Activated CD4-positive, alpha-beta memory T cell treated with anti-CD3 and anti-CD28 coated beads for 36 hours (primary cell): ENCODE results near the gene AFF1. TPM values are rescaled to one million over a fixed set of nuclear protein-coding genes. Genes with fewer than 3 reads are reported as not detected.
"Not testable (repeated sequence)": the region's sequence is repeated elsewhere in the genome, so short reads cannot be mapped to it uniquely, and the experiment has no call there.

Source experiments
- CTCF ChIA-PET: fragments of 350-600 bp; sonication (Branson Sonifier 250); formaldehyde crosslinking; loops from one replicate; lab custom pipeline; 2021; ENCODE audit warnings: antibody characterized with exemption, inconsistent platforms; lab: Charles Lee
- POLR2A ChIA-PET: fragments of 350-600 bp; sonication (Branson Sonifier 250); formaldehyde crosslinking; loops from one replicate; lab custom pipeline; 2021; ENCODE audit warnings: antibody characterized with exemption; lab: Charles Lee
- DNase-seq: peaks from one replicate; pipeline ENCODE4 v3.0.0-alpha.2; 2020
- H3K27ac Mint-ChIP-seq: one replicate; pipeline ENCODE4 v1.8.0; 2021; ENCODE audit warnings: mixed read lengths
- H3K27me3 Mint-ChIP-seq: one replicate; pipeline ENCODE4 v1.8.0; 2021; ENCODE audit warnings: mixed read lengths
- H3K36me3 Mint-ChIP-seq: one replicate; pipeline ENCODE4 v1.8.0; 2021; ENCODE audit warnings: mixed read lengths
- H3K4me1 Mint-ChIP-seq: one replicate; pipeline ENCODE4 v1.8.0; 2021; ENCODE audit warnings: low read depth, mixed read lengths
- H3K4me3 Mint-ChIP-seq: one replicate; pipeline ENCODE4 v1.8.0; 2021; ENCODE audit warnings: mild to moderate bottlenecking, mixed read lengths
- H3K9me3 Mint-ChIP-seq: one replicate; pipeline ENCODE4 v1.8.0; 2021; ENCODE audit warnings: mixed read lengths
- intact Hi-C: fragments of 100-400 bp; cut with micrococcal nuclease; formaldehyde crosslinking; loops from one replicate; pipeline ENCODE4 v1.15.1; 2023
- total RNA-seq, 2 experiments: library from RNA; stranded (reverse); gene quantifications; one replicate each; pipeline ENCODE4 v1.2.3, GENCODE V29; 2021

Gene AFF1
- total RNA-seq, 2 experiments from 2014 or later: 46.1 to 50.8 TPM

- H3K27ac Mint-ChIP-seq: no peak overlapping the region
- no peaks in the 10 kb centered on the region for H3K27me3 Mint-ChIP-seq
- H3K4me1 Mint-ChIP-seq: peaks cover 34% of the 10 kb centered on the region
- H3K36me3 Mint-ChIP-seq: peaks cover 6% of the 10 kb centered on the region
- ChIA-PET CTCF (interaction anchor here (1.1 kb wide), 1 partner anchor 25 kb away, joined by 4 read pairs; no protein-coding TSS in a partner anchor), POLR2A (interaction anchor here (1.2 to 1.4 kb wide), 2 partner anchors 25 to 82 kb away, joined by 3 read pairs; no protein-coding TSS in a partner anchor)
- no peak overlapping the region for H3K4me3 Mint-ChIP-seq
- DNase-seq: no peak
- no peaks in the 10 kb centered on the region for H3K9me3 Mint-ChIP-seq
- intact Hi-C loops: no loop called here
These were observed 133.8 kb downstream of the AFF1 start for GRCh38 chr4:87068583-87069021.

GRCh38 chr4:87069037-87069742, 134.4 kb downstream of the AFF1 start:
- Mint-ChIP-seq H3K27ac (no peak overlapping the region), H3K9me3 (no peaks in the 10 kb centered on the region), H3K4me1 (peaks cover 40% of the 10 kb centered on the region), H3K4me3 (no peak overlapping the region), H3K36me3 (peaks cover 6% of the 10 kb centered on the region), H3K27me3 (no peaks in the 10 kb centered on the region)
- DNase-seq: no peak
- intact Hi-C loops: no loop called here
- ChIA-PET CTCF (interaction anchor here (1.1 kb wide), 1 partner anchor 24 kb away, joined by 4 read pairs; no protein-coding TSS in a partner anchor), POLR2A (interaction anchor here (1.4 kb wide), 1 partner anchor 24 kb away, joined by 3 read pairs; no protein-coding TSS in a partner anchor)

GRCh38 chr4:87071401-87071800, 136.6 kb downstream of the AFF1 start:
- intact Hi-C loops: no loop called here
- no peak overlapping the region for H3K4me3 Mint-ChIP-seq
- H3K36me3 Mint-ChIP-seq: peaks cover 3% of the 10 kb centered on the region
- no peak for DNase-seq
- no peaks in the 10 kb centered on the region for H3K9me3 Mint-ChIP-seq
- H3K27ac Mint-ChIP-seq: no peak overlapping the region
- H3K4me1 Mint-ChIP-seq: peaks cover 43% of the 10 kb centered on the region
- ChIA-PET POLR2A (interaction anchor here (1.3 kb wide), 1 partner anchor 13 kb away, joined by 3 read pairs; no protein-coding TSS in a partner anchor), CTCF (interaction anchor here (2.1 kb wide), 1 partner anchor 148 kb away, joined by 7 read pairs; no protein-coding TSS in a partner anchor)
- no peaks in the 10 kb centered on the region for H3K27me3 Mint-ChIP-seq

- intact Hi-C loops, H3K27ac Mint-ChIP-seq, H3K9me3 Mint-ChIP-seq, H3K36me3 Mint-ChIP-seq, H3K4me3 Mint-ChIP-seq, H3K27me3 Mint-ChIP-seq, DNase-seq, CTCF ChIA-PET: not testable (repeated sequence)
- POLR2A ChIA-PET: interaction anchor here (0.6 kb wide), 1 partner anchor 9 kb away, joined by 3 read pairs; no protein-coding TSS in a partner anchor
- peaks cover 46% of the 10 kb centered on the region for H3K4me1 Mint-ChIP-seq
These were observed 137.7 kb downstream of the AFF1 start for GRCh38 chr4:87072545-87072944.

- Mint-ChIP-seq H3K4me3 (peak overlapping the region; percentile 54), H3K4me1 (peaks cover 49% of the 10 kb centered on the region), H3K36me3 (peaks cover 3% of the 10 kb centered on the region), H3K27ac (peak overlapping the region; percentile 71), H3K9me3 (no peaks in the 10 kb centered on the region), H3K27me3 (no peaks in the 10 kb centered on the region)
- intact Hi-C loops: loop anchor here (1.0 kb wide), 4 partner anchors 15 to 137 kb away; no protein-coding TSS in a partner anchor
- peak; percentile 80 for DNase-seq
- ChIA-PET CTCF (interaction anchor here (0.6 to 2.2 kb wide), 6 partner anchors 21 to 139 kb away, joined by 3 to 6 read pairs (median 3); partner anchors contain the start of gene AFF1), POLR2A (interaction anchor here (0.6 to 2.2 kb wide), 6 partner anchors 8 to 138 kb away, joined by 3 to 13 read pairs (median 5); partner anchors contain the start of gene AFF1)
These were observed 138.6 kb downstream of the AFF1 start for GRCh38 chr4:87073199-87074120.

GRCh38 chr4:87074121-87074488, 139.3 kb downstream of the AFF1 start:
- Mint-ChIP-seq H3K9me3 (no peaks in the 10 kb centered on the region), H3K4me3 (peak overlapping the region; percentile 54)
- DNase-seq: peak; percentile 40

GRCh38 chr4:87075876-87076275, 141.1 kb downstream of the AFF1 start:
- DNase-seq: no peak
- H3K27ac Mint-ChIP-seq: no peak overlapping the region
- POLR2A ChIA-PET: no interaction called here
- H3K27me3 Mint-ChIP-seq: no peaks in the 10 kb centered on the region
- H3K36me3 Mint-ChIP-seq: peaks cover 5% of the 10 kb centered on the region
- intact Hi-C loops: no loop called here
- no peak overlapping the region for H3K4me3 Mint-ChIP-seq
- CTCF ChIA-PET: interaction anchor here (1.3 kb wide), 1 partner anchor 154 kb away, joined by 7 read pairs; no protein-coding TSS in a partner anchor
- H3K4me1 Mint-ChIP-seq: peaks cover 48% of the 10 kb centered on the region
- H3K9me3 Mint-ChIP-seq: peaks cover 2% of the 10 kb centered on the region

More at GRCh38 chr4:87074121-87074488, 139.3 kb downstream of the AFF1 start:
- no peaks in the 10 kb centered on the region for H3K27me3 Mint-ChIP-seq
- ChIA-PET CTCF (interaction anchor here (0.6 to 2.2 kb wide), 6 partner anchors 20 to 139 kb away, joined by 3 to 6 read pairs (median 3); partner anchors contain the start of gene AFF1), POLR2A (interaction anchor here (0.6 to 2.2 kb wide), 4 partner anchors 20 to 139 kb away, joined by 5 to 13 read pairs (median 8); partner anchors contain the start of gene AFF1)
- peaks cover 3% of the 10 kb centered on the region for H3K36me3 Mint-ChIP-seq
- peak overlapping the region; percentile 71 for H3K27ac Mint-ChIP-seq
- intact Hi-C loops: loop anchor here (1.0 kb wide), 3 partner anchors 16 to 138 kb away; no protein-coding TSS in a partner anchor
- peaks cover 47% of the 10 kb centered on the region for H3K4me1 Mint-ChIP-seq

- POLR2A ChIA-PET: no interaction called here
- Mint-ChIP-seq H3K4me1 (peaks cover 48% of the 10 kb centered on the region), H3K27me3 (no peaks in the 10 kb centered on the region)
These were observed 142.0 kb downstream of the AFF1 start for GRCh38 chr4:87076690-87077358.

GRCh38 chr4:87077914-87078585, 143.2 kb downstream of the AFF1 start:
- Mint-ChIP-seq H3K27ac (no peak overlapping the region), H3K4me3 (no peak overlapping the region), H3K36me3 (peaks cover 3% of the 10 kb centered on the region), H3K9me3 (peaks cover 2% of the 10 kb centered on the region), H3K4me1 (peaks cover 41% of the 10 kb centered on the region), H3K27me3 (no peaks in the 10 kb centered on the region)
- CTCF ChIA-PET: no interaction called here
- POLR2A ChIA-PET: interaction anchor here (0.6 kb wide), 1 partner anchor 47 kb away, joined by 7 read pairs; no protein-coding TSS in a partner anchor
- intact Hi-C loops: no loop called here
- no peak for DNase-seq

More at GRCh38 chr4:87076690-87077358, 142.0 kb downstream of the AFF1 start:
- DNase-seq: no peak
- Mint-ChIP-seq H3K9me3 (peaks cover 2% of the 10 kb centered on the region), H3K36me3 (peaks cover 3% of the 10 kb centered on the region), H3K27ac (no peak overlapping the region), H3K4me3 (no peak overlapping the region)
- CTCF ChIA-PET: interaction anchor here (1.3 kb wide), 1 partner anchor 155 kb away, joined by 7 read pairs; no protein-coding TSS in a partner anchor
- intact Hi-C loops: no loop called here

- CTCF ChIA-PET: interaction anchor here (1.2 to 1.7 kb wide), 2 partner anchors 71 to 157 kb away, joined by 4 to 6 read pairs; no protein-coding TSS in a partner anchor
- Mint-ChIP-seq H3K27me3 (no peaks in the 10 kb centered on the region), H3K9me3 (peaks cover 2% of the 10 kb centered on the region), H3K27ac (no peak overlapping the region), H3K4me1 (peaks cover 38% of the 10 kb centered on the region), H3K36me3 (peaks cover 3% of the 10 kb centered on the region), H3K4me3 (no peak overlapping the region)
- intact Hi-C loops: no loop called here
- POLR2A ChIA-PET: no interaction called here
- no peak for DNase-seq
These were observed 144.2 kb downstream of the AFF1 start for GRCh38 chr4:87078987-87079486.
